Activated naive CD4-positive, alpha-beta T cell treated with anti-CD3 and anti-CD28 coated beads for 36 hours (primary cell): ENCODE measurements around the gene ELF3. TPM values are rescaled to one million over a fixed set of nuclear protein-coding genes. Genes with fewer than 3 reads are reported as not detected.
"Not testable (repeated sequence)": the region's sequence is repeated elsewhere in the genome, so short reads cannot be mapped to it uniquely, and the experiment has no call there.

Experiments used
- CTCF ChIA-PET: fragments of 350-600 bp; sonication (Branson Sonifier 250); formaldehyde crosslinking; loops from one replicate; lab custom pipeline; 2021; ENCODE audit warnings: antibody characterized with exemption; lab: Charles Lee
- DNase-seq: peaks from one replicate; pipeline ENCODE4 v3.0.0-alpha.2; 2020
- H3K27ac Mint-ChIP-seq: one replicate; pipeline ENCODE4 v1.8.0; 2021; ENCODE audit warnings: mild to moderate bottlenecking, mixed read lengths
- H3K27me3 Mint-ChIP-seq: one replicate; pipeline ENCODE4 v1.8.0; 2021; ENCODE audit warnings: low read depth, mixed read lengths
- H3K36me3 Mint-ChIP-seq: one replicate; pipeline ENCODE4 v1.8.0; 2021; ENCODE audit warnings: low read depth, mixed read lengths
- H3K4me1 Mint-ChIP-seq: one replicate; pipeline ENCODE4 v1.8.0; 2021; ENCODE audit warnings: low read depth, mixed read lengths
- H3K4me3 Mint-ChIP-seq: one replicate; pipeline ENCODE4 v1.8.0; 2021; ENCODE audit warnings: mild to moderate bottlenecking, moderate library complexity, mixed read lengths
- H3K9me3 Mint-ChIP-seq: one replicate; pipeline ENCODE4 v1.8.0; 2021; ENCODE audit warnings: mixed read lengths
- intact Hi-C: fragments of 100-400 bp; cut with micrococcal nuclease; formaldehyde crosslinking; loops from one replicate; pipeline ENCODE4 v1.15.1; 2023
- total RNA-seq, 2 experiments: library from RNA; stranded (reverse); gene quantifications; one replicate each; pipeline ENCODE4 v1.2.3, GENCODE V29; 2021

Gene ELF3
- total RNA-seq, 2 experiments from 2014 or later = 0.27 to 0.31 TPM

DNA sequence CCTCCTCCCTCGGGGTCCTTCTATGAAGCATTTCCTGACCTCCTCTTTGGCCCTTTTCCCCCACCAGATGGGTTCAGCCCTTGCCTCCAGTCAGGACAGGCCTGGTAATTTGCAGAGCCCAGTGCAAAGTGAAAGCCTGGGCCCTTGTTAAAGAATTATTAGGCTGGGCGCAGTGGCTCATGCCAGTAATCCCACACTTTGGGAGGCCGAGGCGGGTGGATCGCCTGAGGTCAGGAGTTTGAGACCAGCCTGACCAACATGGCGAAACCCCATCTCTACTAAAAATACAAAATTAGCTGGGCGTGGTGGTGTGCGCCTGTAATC is 8.8 kb downstream of the ELF3 start:
- H3K27ac Mint-ChIP-seq, DNase-seq, H3K27me3 Mint-ChIP-seq, intact Hi-C loops, H3K9me3 Mint-ChIP-seq, H3K36me3 Mint-ChIP-seq, H3K4me3 Mint-ChIP-seq, H3K4me1 Mint-ChIP-seq: not testable (repeated sequence)
- CTCF ChIA-PET = interaction anchor here (1.0 kb wide), 1 partner anchor 138 kb away, joined by 4 read pairs; no protein-coding TSS in a partner anchor

GRCh38 chr1:202023001-202023433 is 12.6 kb downstream of the ELF3 start:
- peaks cover 3% of the 10 kb centered on the region for H3K27me3 Mint-ChIP-seq
- no peaks in the 10 kb centered on the region for H3K4me1 Mint-ChIP-seq
- H3K36me3 Mint-ChIP-seq = no peaks in the 10 kb centered on the region
- no peak for DNase-seq
- H3K27ac Mint-ChIP-seq = no peak overlapping the region
- intact Hi-C loops = no loop called here
- CTCF ChIA-PET = interaction anchor here (0.6 kb wide), 1 partner anchor 487 kb away, joined by 3 read pairs; no protein-coding TSS in a partner anchor
- no peaks in the 10 kb centered on the region for H3K9me3 Mint-ChIP-seq
- H3K4me3 Mint-ChIP-seq = no peak overlapping the region

DNA sequence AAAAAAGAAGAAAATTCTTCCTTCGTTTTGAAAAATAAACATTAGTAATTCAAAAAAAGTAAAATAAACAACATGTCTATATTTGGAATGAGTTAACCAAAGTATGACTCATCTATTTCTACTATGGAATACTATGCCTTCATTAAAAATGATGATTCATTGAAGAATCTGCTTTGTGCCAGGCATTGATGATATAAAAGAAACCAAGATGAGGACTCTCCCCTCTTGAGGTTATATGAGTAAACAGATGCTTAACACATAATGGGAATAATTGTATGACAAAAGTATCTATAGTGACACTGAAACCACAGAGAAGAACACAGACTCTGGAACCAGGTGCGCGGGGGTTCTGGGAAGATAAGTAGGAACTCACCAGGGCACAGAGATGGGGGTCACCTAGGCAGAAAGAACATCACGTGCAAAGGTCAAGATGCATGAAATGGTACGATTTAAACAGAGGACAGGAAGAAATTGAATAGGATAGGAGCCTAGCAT is 18.8 kb downstream of the ELF3 start:
- H3K36me3 Mint-ChIP-seq = no peaks in the 10 kb centered on the region

DNA sequence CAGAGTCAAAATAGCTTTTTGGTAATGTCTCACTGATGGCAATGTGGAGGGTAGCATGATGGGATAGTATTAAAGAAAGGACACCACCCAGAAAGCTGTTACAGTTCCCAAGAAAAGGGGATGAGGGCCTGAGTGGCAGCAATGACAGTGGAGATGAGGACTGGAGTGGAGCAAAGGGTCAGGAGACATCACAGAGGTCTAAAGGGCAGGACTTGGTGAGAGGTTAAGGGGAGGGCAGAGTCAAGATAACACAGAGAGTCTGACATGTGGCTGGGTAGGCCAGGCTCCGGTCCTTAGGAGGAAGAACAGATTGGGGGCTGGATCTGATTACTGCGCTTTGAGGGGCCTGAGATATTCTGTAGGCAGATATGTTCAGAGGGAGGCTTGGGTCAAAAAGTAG is 19.3 kb downstream of the ELF3 start:
- H3K4me1 Mint-ChIP-seq = peaks cover 3% of the 10 kb centered on the region
- H3K9me3 Mint-ChIP-seq = no peaks in the 10 kb centered on the region
- no peak overlapping the region for H3K4me3 Mint-ChIP-seq
- no peak for DNase-seq
- H3K27me3 Mint-ChIP-seq = no peaks in the 10 kb centered on the region
- no peak overlapping the region for H3K27ac Mint-ChIP-seq
- intact Hi-C loops = no loop called here
- no peaks in the 10 kb centered on the region for H3K36me3 Mint-ChIP-seq
- CTCF ChIA-PET = interaction anchor here (0.6 to 1.7 kb wide), 2 partner anchors 105 to 542 kb away, joined by 3 to 7 read pairs; no protein-coding TSS in a partner anchor

More for the DNA sequence above, 18.8 kb downstream of the ELF3 start:
- peak; percentile 32 for DNase-seq
- no peaks in the 10 kb centered on the region for H3K9me3 Mint-ChIP-seq
- CTCF ChIA-PET = interaction anchor here (0.6 to 1.7 kb wide), 3 partner anchors 102 to 542 kb away, joined by 3 to 7 read pairs (median 3); no protein-coding TSS in a partner anchor
- no peak overlapping the region for H3K27ac Mint-ChIP-seq
- H3K4me1 Mint-ChIP-seq = peaks cover 3% of the 10 kb centered on the region
- no peaks in the 10 kb centered on the region for H3K27me3 Mint-ChIP-seq
- H3K4me3 Mint-ChIP-seq = no peak overlapping the region
- intact Hi-C loops = no loop called here

DNA sequence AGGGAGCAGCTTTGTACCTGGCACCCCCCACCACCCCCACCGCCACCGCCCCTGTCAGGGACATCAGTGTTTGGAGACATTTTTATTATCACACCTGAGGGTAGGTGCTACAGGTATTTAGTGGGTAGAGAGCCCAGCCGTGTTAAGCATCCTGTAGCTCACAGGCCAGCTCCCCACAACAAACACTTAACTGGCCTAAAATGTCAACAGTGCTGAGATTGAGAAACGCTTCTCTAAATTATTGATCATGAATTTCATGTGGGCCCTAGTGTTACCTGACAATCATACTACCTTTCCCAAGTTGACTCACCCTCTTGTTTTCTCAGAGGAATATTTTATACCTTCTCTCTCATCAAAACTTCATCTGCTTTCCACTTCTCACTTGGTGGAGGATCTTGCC is 21.4 kb downstream of the ELF3 start:
- CTCF ChIA-PET = no interaction called here
- no peaks in the 10 kb centered on the region for H3K36me3 Mint-ChIP-seq
- H3K4me3 Mint-ChIP-seq = no peak overlapping the region
- H3K4me1 Mint-ChIP-seq = peaks cover 3% of the 10 kb centered on the region
- no peaks in the 10 kb centered on the region for H3K27me3 Mint-ChIP-seq
- no peaks in the 10 kb centered on the region for H3K9me3 Mint-ChIP-seq
- intact Hi-C loops = no loop called here
- H3K27ac Mint-ChIP-seq = no peak overlapping the region
- DNase-seq = no peak

GRCh38 chr1:202034149-202034682 is 23.8 kb downstream of the ELF3 start:
- Mint-ChIP-seq H3K9me3 (no peaks in the 10 kb centered on the region), H3K27me3 (no peaks in the 10 kb centered on the region), H3K36me3 (no peaks in the 10 kb centered on the region), H3K4me1 (peaks cover 3% of the 10 kb centered on the region), H3K27ac (no peak overlapping the region), H3K4me3 (no peak overlapping the region)
- intact Hi-C loops = no loop called here
- DNase-seq = no peak
- CTCF ChIA-PET = no interaction called here

DNA sequence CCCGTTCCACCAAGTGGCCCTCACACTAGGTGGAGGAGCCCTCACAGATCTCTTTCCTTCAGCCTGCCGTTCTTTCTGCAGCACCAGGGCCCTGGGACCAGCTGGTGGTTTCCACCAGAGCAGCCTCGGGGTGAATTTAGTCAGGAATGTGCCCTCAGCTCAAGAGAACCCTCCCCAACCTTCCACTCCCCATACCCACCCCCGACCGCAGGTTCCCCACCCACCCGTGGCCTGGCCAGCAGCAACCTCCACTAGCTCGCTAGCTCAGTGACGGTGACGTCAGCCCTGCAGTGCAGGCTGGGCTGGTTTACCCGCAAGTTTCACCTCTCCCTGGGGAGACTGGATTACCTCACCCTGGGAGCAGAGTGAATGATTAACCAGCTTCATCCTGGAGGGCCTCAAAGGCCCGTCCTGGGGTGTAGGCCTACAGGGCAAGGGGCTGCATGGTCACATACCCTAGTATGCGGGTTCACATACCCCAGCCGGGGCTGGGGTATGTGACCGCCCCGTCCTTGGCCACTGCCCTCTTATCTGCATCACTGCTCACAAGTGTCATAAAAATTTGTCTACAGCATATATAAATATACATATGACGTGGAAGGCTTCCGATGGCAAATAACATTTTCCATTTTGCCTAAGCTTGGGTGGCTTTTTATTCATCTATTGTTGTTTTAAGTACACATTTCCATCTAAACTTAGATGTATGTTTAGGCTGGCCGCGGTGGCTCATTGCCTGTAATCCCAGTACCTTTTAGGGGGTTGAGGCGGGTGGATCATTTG is 24.5 kb downstream of the ELF3 start:
- no peaks in the 10 kb centered on the region for H3K4me1 Mint-ChIP-seq
- intact Hi-C loops = no loop called here
- no peaks in the 10 kb centered on the region for H3K36me3 Mint-ChIP-seq
- no peaks in the 10 kb centered on the region for H3K9me3 Mint-ChIP-seq
- no peak overlapping the region for H3K27ac Mint-ChIP-seq
- CTCF ChIA-PET = no interaction called here
- no peak overlapping the region for H3K4me3 Mint-ChIP-seq
- no peaks in the 10 kb centered on the region for H3K27me3 Mint-ChIP-seq
- DNase-seq = no peak

GRCh38 chr1:202036595-202037387 is 26.4 kb downstream of the ELF3 start:
- DNase-seq = no peak
- Mint-ChIP-seq H3K4me1 (no peaks in the 10 kb centered on the region), H3K4me3 (no peak overlapping the region), H3K36me3 (no peaks in the 10 kb centered on the region), H3K9me3 (no peaks in the 10 kb centered on the region), H3K27ac (no peak overlapping the region), H3K27me3 (no peaks in the 10 kb centered on the region)
- CTCF ChIA-PET = no interaction called here
- intact Hi-C loops = no loop called here

DNA sequence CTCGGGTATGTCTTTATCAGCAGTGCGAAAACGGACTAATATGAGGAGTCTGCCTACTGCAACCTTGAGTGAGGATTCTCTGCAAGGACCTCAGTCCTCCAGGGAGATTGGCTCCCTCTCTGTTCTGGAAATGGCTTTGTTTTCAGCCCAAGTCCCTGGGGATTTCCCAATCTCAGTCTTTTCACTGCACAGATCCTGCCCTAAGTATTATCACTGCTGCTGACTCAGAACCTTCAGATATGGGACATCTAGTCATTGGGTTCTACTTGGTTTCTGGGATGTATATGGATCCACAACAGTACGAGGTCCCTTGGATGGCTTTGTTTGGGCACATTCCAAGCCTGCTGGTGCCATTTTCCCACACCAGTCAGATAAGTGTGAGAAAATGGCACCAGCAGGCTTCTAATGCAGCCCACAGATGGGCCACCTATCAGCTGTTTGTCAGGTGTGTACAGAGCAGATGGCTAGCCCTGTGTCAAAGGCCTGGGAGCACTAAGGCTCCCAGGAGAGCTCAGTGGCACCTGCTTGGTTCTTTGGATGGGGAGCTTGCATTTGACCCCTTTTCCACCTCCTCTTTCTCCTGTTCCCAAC is 27.4 kb downstream of the ELF3 start:
- H3K27me3 Mint-ChIP-seq = no peaks in the 10 kb centered on the region
- no peak overlapping the region for H3K4me3 Mint-ChIP-seq
- H3K36me3 Mint-ChIP-seq = no peaks in the 10 kb centered on the region
- H3K27ac Mint-ChIP-seq = no peak overlapping the region
- intact Hi-C loops = no loop called here
- DNase-seq = no peak
- H3K9me3 Mint-ChIP-seq = no peaks in the 10 kb centered on the region
- H3K4me1 Mint-ChIP-seq = no peaks in the 10 kb centered on the region
- CTCF ChIA-PET = no interaction called here

- DNase-seq = no peak
- H3K4me3 Mint-ChIP-seq = no peak overlapping the region
- CTCF ChIA-PET = no interaction called here
- H3K27me3 Mint-ChIP-seq = no peaks in the 10 kb centered on the region
- intact Hi-C loops = no loop called here
- H3K9me3 Mint-ChIP-seq = no peaks in the 10 kb centered on the region
- H3K36me3 Mint-ChIP-seq = no peaks in the 10 kb centered on the region
- no peak overlapping the region for H3K27ac Mint-ChIP-seq
- no peaks in the 10 kb centered on the region for H3K4me1 Mint-ChIP-seq
Observed at GRCh38 chr1:202038688-202039346, 28.4 kb downstream of the ELF3 start.

GRCh38 chr1:202045705-202046104 is 35.3 kb downstream of the ELF3 start:
- intact Hi-C loops = no loop called here
- H3K4me3 Mint-ChIP-seq = no peak overlapping the region
- no peaks in the 10 kb centered on the region for H3K27me3 Mint-ChIP-seq
- CTCF ChIA-PET = no interaction called here
- H3K27ac Mint-ChIP-seq = no peak overlapping the region
- H3K36me3 Mint-ChIP-seq = no peaks in the 10 kb centered on the region
- no peaks in the 10 kb centered on the region for H3K4me1 Mint-ChIP-seq
- DNase-seq = no peak
- no peaks in the 10 kb centered on the region for H3K9me3 Mint-ChIP-seq

DNA sequence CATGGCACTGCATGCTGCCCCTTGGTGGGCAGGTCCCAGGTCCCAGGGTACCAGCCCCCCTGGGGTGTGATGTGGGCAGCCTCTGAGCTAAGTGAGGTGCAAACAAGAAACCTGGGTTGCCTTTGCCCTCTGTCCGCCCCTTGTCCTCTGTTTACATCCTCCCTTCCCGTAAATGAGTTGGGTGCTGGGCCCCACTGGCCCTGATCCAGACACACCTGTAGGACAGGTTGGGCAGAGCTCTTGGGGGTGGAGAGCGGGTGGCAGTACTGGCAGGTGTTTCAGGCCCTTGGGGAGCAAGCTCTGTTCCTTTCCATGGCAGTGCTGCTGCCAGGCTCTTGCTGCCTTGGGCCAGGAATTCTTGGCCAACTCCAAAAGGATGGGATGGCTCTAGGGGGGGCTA is 35.8 kb downstream of the ELF3 start:
- no peaks in the 10 kb centered on the region for H3K36me3 Mint-ChIP-seq
- no peak overlapping the region for H3K4me3 Mint-ChIP-seq
- CTCF ChIA-PET = no interaction called here
- no peak for DNase-seq
- H3K27me3 Mint-ChIP-seq = no peaks in the 10 kb centered on the region
- intact Hi-C loops = no loop called here
- no peaks in the 10 kb centered on the region for H3K9me3 Mint-ChIP-seq
- no peak overlapping the region for H3K27ac Mint-ChIP-seq
- H3K4me1 Mint-ChIP-seq = no peaks in the 10 kb centered on the region
